NCI-H510A treated with DMSO at 0.1 percent for 48 hours (cell line): Measurements from ENCODE around the gene PANK4.
A peak's percentile ranks its signal among the peaks of the same experiment; 100 is the strongest.
"Not testable (repeated sequence)": the region's sequence is repeated elsewhere in the genome, so short reads cannot be mapped to it uniquely, and the experiment has no call there.

Source experiments
- DNase-seq: peaks from one replicate; lab custom pipeline; 2025; lab: John Stamatoyannopoulos, UW

PANK4 gene

DNA sequence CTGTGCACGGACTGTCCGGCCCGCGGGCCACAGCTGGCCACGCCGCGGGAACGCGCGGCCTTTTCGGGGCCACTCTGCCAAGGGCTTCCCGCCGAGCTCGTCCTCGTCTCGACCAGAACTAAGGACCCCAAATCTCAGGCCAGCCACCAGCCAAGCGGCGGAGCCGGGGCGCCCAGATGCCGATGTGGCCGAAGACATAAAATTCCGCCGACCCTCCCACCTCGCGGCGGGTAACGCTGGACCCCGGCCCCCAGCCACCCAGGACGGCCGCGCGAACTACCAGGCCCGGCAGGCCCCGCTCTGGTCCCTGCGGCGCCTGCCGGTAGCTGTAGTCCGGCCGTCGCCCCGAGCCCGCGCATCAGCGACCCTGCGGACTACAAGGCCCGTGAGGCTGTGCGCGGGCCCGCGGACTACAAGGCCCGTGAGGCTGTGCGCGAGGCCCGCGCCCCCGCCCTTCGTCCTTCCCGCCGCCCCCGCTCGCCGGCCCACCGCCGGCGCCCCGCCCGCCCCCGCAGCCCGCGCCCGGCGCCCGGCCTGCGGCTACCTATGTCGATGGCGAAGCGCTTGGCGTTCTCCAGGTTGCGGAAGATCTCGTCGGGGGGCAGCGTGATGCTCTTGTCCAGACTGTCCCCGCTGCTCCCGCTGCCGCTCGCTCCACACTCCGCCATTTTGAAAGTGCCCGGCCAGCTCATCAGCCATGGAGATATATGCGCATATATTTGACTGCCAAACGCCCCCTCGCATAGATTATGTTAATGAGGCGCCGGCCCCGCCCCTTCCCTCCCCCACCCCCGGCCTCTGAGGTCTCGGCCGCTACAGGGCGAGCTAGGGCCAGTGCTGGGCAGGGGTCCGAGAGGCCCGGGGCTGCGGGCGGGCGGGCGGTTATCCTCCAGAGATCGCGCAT, at the start of gene PANK4:
Gene PANK4, minus strand, starts transcription at position 677 of the 904 bp plus-strand sequence. Its CDS starts 9 bp downstream, at position 668.
- DNase-seq: peak; percentile 91

DNA sequence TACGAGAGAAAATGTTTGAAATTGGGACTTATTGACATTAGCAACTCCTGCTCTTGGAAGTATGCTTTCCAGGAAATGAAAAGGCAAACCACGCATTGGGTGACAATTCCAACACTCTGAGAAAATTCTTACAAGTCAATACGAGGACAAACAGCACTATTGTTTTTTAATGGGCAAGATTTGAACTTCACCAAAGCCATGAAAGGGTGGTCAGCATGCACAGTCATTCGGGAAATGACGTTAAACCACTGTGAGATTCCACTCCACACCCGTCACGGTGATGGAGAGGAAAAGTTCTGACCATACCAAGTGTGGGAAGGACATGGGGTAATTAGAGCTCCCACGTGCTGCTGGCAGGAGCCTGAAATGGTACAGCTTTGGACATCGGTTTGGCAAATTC, 48.0 kb upstream of the PANK4 start:
- no peak for DNase-seq

DNA sequence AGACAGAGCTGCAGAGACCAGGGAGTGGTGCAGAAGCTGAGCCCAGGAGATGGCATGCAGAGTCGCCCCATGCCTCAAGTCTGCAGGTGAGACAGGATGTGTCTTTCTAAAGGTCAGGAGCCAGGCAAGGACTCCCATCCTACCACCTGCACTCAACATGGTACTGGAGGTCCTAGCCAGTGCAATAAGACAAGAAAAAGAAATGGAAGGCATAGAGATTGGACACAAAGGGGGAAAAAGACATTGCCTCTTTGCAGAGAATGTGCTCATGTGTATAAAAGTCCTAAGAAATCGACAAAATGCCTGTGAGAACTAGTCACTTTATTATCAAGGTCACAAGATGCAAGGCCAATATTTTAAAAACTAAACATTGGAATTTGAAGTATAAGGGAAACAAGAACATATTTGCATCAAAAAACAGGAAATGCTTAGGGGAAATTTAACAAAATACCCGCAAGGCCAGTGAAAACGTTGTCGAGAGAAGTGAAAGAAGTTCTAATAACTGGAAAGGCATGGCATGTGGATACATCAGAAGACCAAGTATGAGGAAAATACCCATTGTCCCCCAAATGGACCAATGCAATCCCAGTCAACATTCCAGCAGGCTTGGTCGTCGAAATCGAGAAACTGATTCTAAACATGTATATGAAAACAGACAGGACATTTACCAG, 47.0 kb upstream of the PANK4 start:
- no peak for DNase-seq

DNA sequence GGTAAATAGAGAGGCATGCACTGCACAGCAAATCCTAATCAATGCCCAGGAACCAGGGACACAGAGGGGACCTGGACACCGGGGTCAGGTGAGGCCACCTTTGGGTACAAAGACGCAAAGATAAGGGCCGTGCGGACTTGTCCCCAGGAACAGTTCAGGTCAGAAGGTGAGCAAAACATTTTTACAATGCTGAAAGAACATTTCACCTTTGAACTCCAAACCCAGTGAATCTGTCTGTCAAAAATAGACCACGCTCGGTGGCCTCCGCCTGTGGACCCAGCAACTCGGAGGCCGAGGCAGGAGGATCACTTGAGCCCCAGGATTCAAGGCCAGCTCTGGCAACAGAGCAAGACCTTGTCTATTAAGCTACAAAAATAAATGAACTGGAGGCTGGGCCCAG, 45.0 kb upstream of the PANK4 start:
- no peak for DNase-seq

DNA sequence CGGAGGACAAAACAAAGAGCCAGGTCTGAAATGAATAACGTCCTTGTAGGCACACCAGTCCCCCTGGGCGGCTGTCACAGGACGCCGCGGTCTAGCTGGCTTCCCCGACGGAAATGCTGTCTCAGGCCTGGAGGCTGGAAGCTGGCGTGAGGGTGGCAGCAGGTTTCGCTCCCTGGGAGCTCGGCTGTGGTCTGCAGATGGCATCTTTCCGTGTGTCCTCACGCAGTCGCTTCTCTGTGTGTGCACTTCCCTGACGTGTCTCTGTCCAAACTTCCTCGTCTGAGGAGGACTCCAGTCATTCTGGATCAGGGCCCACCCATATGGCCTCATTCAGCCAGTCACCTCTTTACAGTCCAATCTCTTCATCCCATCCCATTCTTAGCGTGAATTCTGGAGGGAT, 43.9 kb upstream of the PANK4 start:
- DNase-seq: no peak

DNA sequence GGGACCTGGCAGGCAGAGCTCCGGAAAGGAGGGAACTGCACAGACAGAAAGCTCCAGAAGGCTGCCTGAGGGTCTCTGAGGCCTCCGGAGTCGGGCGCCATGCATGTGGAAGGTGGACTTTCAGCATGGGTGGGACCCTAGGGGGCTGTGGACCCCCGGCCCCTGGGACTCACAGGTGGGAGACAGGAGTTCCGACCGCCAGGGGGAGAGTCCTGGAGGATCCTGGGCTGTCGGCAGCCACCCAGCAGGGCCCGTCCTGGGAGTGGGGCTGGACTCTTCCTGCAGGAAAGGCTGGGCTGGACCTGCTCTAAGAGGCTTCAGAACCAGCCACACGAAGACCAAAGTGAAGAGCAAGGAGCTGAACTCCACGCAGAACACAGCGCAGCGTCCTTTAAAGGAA, 43.3 kb upstream of the PANK4 start:
- not testable (repeated sequence) for DNase-seq

DNA sequence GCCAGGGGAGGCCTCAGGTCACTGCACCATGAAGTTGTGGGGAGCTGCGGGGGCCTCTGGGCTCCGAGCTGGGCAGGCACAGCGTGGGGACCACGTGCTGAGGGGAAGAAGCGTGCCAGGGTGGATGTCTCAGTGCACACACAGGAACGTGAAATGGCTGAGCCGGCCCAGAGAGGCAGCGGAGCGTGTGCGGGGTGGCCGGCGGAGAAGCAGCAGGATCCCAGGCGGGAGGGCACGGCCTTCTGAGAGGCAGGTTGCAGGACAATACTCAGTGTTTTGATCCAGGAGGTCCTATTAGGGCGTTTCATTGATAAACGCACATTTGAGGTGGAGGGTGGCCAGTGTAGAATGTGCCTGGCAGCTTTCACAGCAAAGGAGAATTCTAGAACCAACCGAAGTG, 42.7 kb upstream of the PANK4 start:
- no peak for DNase-seq

DNA sequence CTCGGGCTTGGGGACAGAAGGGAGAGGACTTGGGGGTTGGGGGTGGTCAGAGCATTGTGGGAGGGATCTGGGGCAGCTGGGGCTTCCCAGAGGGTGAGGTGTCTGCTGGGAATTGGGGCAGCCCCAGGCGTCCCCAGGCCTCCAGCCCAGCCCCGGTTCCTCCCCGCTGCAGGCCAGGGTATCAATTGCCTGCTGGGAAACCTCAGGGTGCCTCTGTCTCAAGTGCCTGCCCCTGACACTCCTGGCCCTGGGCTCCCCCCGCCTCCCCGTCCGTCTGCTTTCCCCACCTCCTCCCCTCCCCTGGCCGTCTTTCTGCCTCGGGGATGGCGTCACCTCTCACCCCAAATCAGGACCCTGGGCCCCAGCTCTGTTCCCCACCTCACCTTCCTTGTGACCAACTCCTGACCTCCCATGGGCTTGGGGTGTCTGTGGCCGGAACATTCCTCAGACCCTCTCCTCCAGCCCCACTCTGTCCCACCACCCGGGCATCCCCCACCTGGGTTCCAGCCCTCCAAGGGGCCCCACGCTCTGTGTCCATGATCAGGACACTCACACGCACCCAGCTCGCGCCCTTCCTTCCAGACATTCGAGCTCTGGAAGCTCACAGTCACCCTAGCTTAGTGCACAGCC, 41.9 kb upstream of the PANK4 start:
- DNase-seq: not testable (repeated sequence)

DNA sequence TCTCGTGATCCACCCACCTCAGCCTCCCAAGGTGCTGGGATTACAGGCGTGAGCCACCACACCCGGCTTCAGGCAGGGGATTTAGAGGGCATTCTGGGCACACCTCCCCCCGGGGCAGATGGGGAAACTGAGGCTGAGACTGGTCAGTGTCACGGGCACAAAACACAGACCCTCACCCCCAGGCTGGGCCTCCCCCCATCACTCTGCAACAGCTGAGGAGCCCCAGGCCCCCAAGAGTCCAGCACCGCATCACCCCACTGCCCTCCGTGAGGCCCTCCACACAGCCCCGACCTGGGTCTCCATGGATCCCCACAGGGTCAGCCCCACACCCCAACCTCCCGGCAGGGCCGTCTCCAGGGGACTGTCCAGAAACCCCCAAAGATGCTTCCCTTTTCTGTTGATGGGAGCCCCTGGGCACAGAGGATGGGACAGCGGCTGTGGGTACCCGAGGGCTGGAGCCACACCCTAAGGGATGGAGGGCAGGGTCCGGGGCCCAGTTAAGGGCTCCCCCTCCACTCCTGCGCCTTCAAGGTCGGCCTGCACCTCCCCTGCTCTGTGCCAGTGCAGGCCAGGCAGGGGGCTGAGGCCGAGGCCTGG, 40.8 kb upstream of the PANK4 start:
- no peak for DNase-seq

DNA sequence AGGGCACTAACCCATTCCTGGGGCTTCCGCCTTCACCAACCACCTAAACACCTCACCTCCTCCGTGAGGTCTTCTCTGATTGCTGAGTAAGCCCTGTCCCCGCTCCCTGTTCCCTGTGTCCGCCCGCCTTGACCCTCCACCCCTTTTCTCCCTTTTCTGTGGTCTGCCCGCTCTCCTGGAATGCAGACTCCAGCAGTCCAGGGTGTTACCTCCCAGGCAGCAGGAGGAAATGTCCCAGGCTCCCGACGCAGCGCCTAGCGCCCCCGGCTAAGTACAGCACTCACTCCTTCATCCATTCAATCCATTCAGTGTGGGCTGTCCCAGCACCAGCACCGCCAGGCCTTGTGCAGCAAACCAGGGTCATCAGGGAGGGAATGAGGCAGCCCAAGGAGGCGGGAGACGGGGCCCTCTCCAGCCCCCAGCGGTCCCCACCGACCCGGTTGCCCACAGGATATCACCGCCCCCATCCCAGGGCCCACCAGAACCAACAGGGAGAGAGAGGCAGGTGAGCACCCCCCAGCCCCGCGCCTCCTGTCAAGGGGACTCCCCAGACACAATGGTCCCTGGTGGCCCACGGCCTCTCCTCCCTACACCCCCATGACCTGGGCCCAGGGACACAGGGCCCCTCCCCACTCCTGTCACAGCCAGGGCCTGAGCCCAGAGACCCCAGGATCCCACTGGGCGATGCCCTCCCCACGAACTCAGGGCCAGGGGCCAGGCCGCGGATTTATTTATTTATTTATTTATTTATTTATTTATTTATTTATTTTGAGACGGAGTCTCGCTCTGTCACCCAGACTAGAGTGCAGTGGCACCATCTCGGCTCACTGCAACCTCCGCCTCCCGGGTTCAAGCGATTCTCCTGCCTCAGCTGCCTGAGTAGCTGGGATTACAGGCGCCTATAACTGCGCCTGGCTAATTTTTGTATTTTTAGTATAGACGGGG, 40.0 kb upstream of the PANK4 start:
- no peak for DNase-seq

DNA sequence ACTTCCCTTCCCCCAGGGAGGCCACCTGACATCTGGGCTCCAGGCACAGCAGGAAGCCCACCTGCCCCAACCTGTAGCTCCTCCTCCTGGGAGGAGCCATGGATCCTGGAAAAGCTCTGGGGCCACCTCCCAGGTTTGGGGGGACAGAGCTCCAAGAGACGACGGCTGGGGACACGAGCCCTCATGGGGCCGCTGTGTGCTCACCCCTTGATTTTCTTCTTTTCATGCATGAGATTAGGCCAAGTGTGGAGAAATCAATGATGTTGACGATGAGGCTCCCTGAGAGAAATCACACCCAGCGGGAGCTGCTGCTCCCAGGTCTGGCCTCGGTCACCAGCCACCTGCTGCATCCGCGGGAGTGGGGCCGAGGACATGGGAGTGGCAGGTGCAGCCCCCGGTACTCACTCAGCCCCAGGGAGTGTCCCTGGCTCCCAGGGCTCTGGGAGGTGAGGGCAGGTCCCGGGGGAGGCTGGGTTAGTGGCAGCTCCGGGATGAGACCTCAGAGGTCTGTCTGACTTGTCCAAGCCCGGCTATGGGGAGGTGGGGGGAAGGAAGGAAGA, 38.5 kb upstream of the PANK4 start:
- DNase-seq: no peak

DNA sequence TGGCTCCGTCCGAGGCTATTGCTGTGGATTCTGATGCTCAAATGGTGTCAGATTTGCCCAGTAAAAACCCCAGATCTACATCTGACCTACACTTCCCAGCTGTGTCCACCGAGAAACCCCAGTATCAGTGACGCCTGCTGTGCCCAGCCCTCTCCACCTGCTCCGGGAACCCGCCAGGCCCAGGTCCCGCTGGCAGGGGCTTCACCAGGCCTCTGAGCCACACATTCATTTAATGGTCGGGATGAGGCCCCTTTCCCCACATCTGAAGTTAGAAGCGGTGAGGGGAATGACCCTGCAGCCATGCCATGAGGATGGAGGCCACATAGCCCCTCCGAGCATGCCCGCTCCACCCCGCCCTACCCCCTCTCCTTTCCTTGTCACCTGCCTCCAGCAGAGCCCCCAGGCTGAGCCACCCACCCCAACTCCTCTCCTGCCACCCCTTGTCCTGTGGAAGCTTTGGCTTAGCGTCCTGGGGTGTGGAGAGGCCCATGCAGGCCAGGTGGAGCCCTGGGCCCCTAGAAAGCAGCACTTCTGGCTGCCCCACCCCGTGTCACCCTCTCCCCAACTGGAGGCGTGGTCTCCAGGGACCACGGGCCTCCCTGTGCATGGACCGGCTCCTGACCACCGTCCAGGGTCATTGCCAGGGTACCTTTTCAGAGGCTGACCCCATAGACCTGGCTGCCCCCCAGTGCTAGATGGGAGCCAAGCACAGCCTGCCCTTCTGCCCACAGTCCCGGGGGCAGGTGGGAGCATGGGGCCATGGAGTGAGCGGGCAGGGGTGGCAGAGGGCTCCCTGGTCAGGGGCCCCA, 37.8 kb upstream of the PANK4 start:
- DNase-seq: no peak

DNA sequence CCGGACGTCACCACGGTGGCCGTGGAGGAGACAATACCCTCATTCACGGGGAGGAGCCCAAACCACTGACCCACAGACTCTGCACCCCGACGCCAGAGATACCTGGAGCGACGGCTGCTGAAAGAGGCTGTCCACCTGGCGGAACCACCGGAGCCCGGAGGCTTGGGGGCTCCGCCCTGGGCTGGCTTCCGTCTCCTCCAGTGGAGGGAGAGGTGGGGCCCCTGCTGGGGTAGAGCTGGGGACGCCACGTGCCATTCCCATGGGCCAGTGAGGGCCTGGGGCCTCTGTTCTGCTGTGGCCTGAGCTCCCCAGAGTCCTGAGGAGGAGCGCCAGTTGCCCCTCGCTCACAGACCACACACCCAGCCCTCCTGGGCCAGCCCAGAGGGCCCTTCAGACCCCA, 36.8 kb upstream of the PANK4 start:
- no peak for DNase-seq

DNA sequence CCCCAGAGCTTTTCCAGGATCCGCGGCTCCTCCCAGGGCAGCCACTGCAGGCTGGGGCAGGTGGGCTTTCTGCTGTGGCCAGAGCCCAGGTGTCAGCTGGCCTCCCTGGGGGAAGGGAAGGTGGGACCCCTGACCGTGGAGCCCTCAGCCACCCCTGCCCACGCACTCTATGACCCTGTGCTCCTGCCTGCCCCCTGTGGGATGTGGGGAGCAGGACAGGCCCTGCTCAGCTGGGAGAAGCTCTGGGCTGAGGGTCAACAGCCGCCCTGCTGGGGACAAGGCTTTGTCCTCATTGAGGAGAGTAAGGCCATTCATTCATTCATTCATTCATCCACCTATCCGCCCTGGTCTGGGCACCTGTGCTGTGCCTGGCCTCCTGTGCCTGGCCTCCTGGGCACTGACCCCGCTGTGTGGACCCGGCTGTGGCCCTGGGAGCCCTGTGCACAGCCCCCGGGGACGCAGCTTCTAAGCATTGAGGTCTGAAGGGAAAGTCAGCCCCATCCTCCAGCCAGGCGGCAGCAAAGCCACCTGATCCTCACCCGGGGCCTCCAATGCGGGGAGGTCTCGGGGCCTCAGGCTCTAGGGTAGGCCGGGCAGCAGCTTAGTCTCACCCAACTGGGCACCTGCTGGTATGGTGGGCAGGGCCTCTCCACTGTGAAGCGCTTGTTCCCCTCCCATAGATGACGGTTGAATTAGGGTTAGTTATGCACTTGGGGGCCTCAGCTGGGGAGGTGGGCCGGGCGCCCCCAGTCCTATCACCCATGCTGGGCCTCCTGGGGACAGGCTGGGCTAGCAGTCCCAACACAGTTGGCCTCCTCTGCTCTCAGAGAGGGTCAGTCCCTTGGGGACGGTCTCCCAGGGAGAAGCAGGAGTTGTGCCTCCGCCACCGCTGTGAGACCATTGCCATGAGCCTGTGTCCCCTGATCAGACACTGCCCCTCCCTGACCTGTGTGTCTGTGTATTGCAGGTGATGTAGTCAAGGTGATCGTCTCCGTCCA, 35.8 kb upstream of the PANK4 start:
- no peak for DNase-seq

DNA sequence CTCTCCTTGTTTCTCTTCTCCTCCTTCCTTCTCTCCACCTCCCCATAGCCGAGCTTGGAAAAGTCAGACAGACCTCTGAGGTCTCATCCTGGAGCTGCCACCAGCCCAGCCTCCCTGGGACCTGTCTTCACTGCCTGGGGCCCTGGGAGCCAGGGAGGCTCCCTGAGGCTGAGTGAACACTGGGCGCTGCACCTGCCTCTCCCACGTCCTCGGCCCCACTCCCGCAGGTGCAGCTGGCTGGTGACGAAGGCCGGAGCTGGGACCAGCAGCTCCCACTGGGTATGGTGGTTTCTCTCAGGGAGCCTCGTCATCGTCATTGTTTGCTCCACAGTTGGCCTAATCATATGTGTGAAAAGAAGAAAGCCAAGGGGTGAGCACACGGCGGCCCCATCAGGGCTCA, 35.0 kb upstream of the PANK4 start:
- DNase-seq: no peak

DNA sequence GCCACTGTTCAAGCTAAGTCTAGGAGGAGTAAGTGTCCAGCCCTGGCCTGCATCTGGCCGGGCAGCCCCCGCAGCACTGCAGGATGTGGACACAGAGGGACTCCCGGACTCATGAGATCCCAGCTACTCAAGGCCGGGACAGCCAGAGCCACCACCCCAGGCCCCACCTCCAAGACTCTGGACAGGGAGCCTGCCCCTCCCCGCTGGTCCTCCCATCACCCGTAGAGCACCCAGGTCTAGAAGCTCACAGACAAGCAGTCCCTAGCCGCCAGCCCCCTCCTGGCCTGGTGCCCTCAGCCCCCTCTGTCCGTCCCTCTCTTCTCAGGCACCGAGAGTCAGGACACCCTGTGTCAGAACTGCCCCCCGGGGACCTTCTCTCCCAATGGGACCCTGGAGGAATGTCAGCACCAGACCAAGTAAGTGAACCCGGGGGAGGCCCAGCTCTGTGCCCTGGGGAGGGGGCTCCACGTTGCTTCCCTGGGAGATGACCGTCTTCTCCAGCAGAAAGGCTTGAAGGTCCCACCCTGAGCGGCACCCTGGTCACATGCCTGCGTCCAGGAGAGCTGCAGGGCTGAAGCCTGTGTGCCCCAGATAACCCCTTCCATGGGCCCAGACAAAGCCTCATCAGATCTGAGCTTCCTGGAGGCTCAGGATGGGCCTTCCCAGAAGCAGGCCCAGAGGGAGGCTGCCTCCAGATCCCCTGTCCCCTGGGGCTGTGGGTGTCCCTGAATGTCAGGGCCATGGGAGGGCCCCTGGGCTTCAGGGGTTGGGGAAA, 34.1 kb upstream of the PANK4 start:
- no peak for DNase-seq

DNA sequence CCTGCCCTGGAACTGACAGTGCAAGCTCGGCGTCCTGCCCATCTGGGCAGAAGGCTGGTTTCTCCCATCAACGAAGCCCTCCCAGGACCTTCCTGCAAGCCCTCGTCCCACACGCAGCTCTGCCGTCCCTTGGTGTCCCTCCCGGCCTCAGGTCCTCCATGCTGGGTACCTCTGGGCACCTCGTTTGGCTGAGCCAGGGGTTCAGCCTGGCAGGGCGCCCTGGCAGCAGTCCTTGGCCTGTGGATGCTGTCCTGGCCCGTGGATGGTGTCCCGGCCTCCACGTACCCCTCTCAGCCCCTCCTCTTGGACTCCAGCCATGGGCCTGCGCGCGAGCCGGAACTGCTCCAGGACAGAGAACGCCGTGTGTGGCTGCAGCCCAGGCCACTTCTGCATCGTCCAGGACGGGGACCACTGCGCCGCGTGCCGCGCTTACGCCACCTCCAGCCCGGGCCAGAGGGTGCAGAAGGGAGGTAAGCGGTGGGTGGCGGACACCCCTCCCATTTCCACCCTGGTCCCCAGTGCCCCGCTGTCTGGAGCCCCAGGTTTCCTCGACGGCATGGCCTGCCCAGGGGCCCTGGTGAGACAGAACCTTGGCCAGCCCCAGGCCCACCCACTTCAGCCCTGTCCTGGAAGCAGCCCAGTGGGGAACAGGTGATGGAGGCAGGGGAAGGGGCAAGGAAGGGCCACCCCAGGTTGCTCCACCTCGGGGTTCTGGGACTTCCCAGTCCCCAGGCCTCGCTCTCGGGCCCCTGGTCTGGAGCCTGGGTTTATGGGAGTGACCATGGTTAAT, 33.3 kb upstream of the PANK4 start:
- no peak for DNase-seq
